Coronary artery (tissue), 2 donors: Measurements from ENCODE around the gene MBNL1.

ENCODE experiments used
- DNase-seq: peaks from one replicate; pipeline ENCODE4 v3.0.0-alpha.2; 2017; ENCODE audit warnings: low spot score
- H3K27ac ChIP-seq, 2 donors: fragments of 200-600 bp; sonication (generic); one replicate each; pipeline ENCODE4 v1.5.1; 2016 to 2019
- H3K4me3 ChIP-seq: fragments of 200-600 bp; sonication (generic); 2 replicates; pipeline ENCODE4 v1.5.1; 2016; ENCODE audit warnings: mild to moderate bottlenecking, moderate library complexity
- CTCF ChIP-seq: fragments of 200-600 bp; sonication (generic); IDR thresholded peaks from one replicate; pipeline ENCODE4 v1.5.1; 2019; ENCODE audit warnings: antibody characterized with exemption

MBNL1 gene

GRCh38 chr3:152405915-152406802, 137.4 kb downstream of the MBNL1 start:
- DNase-seq = no peak
- peak overlapping the region; percentile 65 to 82 for H3K27ac ChIP-seq
- peak overlapping the region; percentile 56 for H3K4me3 ChIP-seq
- TF ChIP-seq CTCF = no peak

- no peak overlapping the region for H3K27ac ChIP-seq
Measured at GRCh38 chr3:152413240-152413639, 144.5 kb downstream of the MBNL1 start.

GRCh38 chr3:152416808-152417580, 148.3 kb downstream of the MBNL1 start:
- no peak for TF ChIP-seq CTCF
- no peak for DNase-seq
- Histone ChIP-seq H3K4me3 (no peak overlapping the region), H3K27ac (peak overlapping the region in 1 of 2 donors; percentile 41)

More at GRCh38 chr3:152413240-152413639, 144.5 kb downstream of the MBNL1 start:
- no peak overlapping the region for H3K4me3 ChIP-seq
- no peak for DNase-seq
- TF ChIP-seq CTCF = no peak

- no peak overlapping the region for H3K27ac ChIP-seq
- DNase-seq = no peak
- TF ChIP-seq CTCF = no peak
- H3K4me3 ChIP-seq = no peak overlapping the region
Measured at GRCh38 chr3:152419748-152420147, 151.0 kb downstream of the MBNL1 start.

GRCh38 chr3:152421162-152421561, 152.4 kb downstream of the MBNL1 start:
- TF ChIP-seq CTCF = no peak
- DNase-seq = no peak
- H3K27ac ChIP-seq = peak overlapping the region in 1 of 2 donors; percentile 20
- no peak overlapping the region for H3K4me3 ChIP-seq

GRCh38 chr3:152426393-152426792, 157.7 kb downstream of the MBNL1 start:
- no peak for DNase-seq
- H3K27ac ChIP-seq = peak overlapping the region in 1 of 2 donors; percentile 36
- no peak for TF ChIP-seq CTCF
- peak overlapping the region; percentile 5 for H3K4me3 ChIP-seq
